GM19467 (cell line): Measurements from ENCODE around the gene ZNF462.
"Not testable (repeated sequence)": the region's sequence is repeated elsewhere in the genome, so short reads cannot be mapped to it uniquely, and the experiment has no call there.

Source experiments
- ATAC-seq: cut with Tn5 transposase; IDR thresholded peaks from one replicate; pipeline ENCODE4 v1.9.1; 2021; ENCODE audit warnings: mild to moderate bottlenecking, moderate library complexity; ENCODE audit not compliant: unreplicated experiment

The ZNF462 gene, protein sequence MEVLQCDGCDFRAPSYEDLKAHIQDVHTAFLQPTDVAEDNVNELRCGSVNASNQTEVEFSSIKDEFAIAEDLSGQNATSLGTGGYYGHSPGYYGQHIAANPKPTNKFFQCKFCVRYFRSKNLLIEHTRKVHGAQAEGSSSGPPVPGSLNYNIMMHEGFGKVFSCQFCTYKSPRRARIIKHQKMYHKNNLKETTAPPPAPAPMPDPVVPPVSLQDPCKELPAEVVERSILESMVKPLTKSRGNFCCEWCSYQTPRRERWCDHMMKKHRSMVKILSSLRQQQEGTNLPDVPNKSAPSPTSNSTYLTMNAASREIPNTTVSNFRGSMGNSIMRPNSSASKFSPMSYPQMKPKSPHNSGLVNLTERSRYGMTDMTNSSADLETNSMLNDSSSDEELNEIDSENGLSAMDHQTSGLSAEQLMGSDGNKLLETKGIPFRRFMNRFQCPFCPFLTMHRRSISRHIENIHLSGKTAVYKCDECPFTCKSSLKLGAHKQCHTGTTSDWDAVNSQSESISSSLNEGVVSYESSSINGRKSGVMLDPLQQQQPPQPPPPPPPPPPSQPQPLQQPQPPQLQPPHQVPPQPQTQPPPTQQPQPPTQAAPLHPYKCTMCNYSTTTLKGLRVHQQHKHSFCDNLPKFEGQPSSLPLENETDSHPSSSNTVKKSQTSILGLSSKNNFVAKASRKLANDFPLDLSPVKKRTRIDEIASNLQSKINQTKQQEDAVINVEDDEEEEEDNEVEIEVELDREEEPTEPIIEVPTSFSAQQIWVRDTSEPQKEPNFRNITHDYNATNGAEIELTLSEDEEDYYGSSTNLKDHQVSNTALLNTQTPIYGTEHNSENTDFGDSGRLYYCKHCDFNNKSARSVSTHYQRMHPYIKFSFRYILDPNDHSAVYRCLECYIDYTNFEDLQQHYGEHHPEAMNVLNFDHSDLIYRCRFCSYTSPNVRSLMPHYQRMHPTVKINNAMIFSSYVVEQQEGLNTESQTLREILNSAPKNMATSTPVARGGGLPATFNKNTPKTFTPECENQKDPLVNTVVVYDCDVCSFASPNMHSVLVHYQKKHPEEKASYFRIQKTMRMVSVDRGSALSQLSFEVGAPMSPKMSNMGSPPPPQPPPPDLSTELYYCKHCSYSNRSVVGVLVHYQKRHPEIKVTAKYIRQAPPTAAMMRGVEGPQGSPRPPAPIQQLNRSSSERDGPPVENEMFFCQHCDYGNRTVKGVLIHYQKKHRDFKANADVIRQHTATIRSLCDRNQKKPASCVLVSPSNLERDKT (N-terminal part only)

GRCh38 chr9:106862821-106863720, at the start of gene ZNF462:
Gene ZNF462 (plus strand): TSS chr9:106863166. CDS start chr9:106923384, 60,218 bp downstream.
- ATAC-seq, result no peak

- no peak for ATAC-seq
Observed at GRCh38 chr9:106816524-106816923, 46.4 kb upstream of the ZNF462 start.

GRCh38 chr9:106818034-106818433, 44.9 kb upstream of the ZNF462 start:
- no peak for ATAC-seq

DNA sequence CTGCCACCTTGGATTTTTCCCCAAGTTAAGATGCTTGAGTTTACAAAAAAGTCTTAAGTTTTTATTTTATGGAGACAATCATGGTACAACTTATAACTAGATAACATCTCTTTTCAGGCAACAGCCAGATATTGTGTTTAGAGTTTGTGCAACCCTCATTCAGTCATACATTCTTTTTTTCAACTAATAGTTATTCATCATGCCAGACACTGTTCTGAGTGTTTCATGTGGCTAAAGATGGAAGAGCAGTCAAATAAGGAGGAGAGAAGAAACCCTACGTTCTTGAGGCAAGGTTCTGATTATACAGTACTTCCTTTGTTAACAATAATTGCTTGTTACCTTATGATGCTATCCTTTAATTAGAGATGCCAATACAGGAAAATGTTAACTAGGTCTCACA, 42.1 kb upstream of the ZNF462 start:
- ATAC-seq, result no peak

DNA sequence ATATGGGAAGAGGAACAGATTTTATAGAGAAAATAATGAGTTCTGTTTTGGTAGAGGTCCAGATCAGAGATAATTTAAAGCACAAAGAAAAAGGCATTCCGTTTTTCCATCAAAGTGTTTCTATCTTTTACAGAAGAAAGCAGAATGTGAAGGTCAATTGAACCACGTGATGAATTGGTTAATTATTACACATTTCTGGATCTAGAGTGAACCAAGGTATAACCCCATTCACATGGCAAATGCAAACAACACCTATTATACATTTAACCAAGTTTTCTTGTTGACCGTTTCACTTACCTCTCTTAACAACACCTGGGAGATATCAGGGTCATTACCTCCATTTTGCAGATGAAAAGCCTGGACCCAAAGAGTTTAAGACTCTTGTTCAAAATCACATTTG, 34.9 kb upstream of the ZNF462 start:
- no peak for ATAC-seq

- no peak for ATAC-seq
Observed at GRCh38 chr9:106828965-106829364, 34.0 kb upstream of the ZNF462 start.

GRCh38 chr9:106829666-106830408, 33.1 kb upstream of the ZNF462 start:
- ATAC-seq, result no peak

DNA sequence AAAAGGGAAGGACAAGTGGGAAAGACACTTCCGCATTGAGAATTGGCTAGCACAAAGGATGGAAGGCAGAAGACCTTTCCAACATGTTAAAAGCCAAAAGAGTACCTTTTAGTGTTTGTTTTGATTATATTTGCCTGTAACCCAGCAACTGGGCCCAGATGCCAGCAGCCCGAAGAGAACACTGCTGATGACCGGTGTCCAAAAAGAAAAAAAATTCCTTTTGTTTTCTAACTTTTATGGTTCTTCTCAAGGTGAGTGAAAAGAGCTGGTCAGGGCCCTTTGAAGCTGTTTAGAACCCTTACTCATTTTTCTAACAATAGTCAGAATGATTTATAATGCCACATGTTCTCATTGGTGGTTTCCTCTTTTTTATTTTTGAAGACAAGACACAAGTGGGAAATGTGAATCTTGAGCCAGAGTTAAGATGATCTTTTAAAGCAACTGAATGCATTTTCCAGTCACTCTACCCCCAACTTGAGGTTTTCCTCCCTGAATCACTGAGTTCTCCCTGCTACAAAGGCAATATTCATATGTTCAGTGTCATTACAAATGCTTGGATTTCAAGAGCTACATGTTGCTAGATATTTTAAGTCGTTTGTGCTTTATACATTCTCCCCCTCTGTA, 32.3 kb upstream of the ZNF462 start:
- no peak for ATAC-seq

GRCh38 chr9:106834888-106835287, 28.1 kb upstream of the ZNF462 start:
- no peak for ATAC-seq

DNA sequence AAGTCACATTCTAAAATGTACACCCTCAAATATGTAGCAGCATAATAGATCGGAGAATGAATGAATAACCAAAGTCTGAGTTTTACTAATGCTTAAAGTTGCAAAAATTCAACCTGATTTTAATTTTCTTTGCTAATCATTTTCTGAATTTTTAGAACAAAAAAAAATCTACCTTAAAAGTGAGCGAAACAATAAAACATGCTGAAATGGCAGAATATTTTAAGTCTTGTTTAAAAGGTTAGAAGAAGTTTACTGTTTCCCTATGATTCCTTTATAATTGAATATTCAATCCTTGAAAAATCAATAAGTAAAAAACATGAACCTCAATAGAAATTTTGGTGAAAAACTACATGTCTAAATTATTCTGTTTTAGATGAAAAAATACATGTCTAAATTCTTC, 27.1 kb upstream of the ZNF462 start:
- ATAC-seq, result no peak

DNA sequence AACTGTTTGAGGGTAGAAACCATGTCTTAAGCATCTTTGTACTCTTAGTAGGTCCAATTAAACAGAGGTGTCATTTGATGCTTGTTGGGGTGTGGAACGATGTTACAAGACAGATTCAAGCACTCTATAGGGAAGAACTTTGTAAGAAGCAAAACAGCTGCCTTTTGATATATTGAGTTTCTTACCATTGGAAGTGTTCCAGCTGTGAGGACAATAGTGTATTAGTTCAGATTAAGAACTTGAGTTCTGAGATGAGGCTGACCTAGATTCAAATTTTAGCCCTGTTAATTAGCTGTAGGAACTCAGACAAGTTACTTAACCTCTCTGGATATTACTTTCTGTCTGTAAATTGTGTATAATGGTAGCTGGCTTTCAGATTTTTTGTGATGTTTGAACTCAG, 19.6 kb upstream of the ZNF462 start:
- ATAC-seq, result no peak

DNA sequence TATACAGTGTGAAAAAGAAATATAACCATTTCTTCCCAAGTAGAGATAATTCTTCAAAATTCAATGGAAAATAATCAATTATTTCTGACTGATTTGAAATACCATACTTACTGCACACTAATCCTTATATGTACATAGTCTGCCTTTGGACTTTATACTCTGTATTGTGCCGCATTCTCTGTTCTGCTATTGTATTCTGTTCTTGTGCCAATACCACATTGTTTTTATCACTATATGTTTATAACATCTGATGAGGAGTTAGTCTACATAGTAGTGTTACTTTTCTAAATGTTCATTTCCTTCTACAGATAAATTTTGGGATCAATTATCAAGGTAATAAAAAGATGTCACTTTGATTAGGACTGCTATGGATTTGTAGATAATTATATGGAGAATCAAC, 16.7 kb upstream of the ZNF462 start:
- ATAC-seq, result no peak

DNA sequence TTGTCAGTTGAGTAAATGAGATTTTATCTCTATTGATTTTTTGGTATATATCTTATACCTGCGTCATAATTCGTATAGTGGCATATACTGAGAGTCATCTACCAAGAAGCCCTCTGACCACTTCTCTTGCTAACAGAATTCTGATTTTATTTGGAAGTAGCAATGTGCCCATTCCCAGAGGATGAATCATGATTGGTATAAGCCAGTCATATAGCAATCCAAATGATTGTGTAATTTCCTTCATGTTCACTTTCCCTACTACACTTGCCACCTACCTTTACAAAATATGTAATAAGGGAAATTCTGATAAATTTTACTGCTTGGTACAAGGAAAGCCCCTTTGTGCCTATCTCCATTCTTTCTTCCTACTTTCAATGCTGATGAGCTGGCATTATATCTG, 16.1 kb upstream of the ZNF462 start:
- ATAC-seq, result no peak

GRCh38 chr9:106851640-106852039, 11.3 kb upstream of the ZNF462 start:
- ATAC-seq, result not testable (repeated sequence)

DNA sequence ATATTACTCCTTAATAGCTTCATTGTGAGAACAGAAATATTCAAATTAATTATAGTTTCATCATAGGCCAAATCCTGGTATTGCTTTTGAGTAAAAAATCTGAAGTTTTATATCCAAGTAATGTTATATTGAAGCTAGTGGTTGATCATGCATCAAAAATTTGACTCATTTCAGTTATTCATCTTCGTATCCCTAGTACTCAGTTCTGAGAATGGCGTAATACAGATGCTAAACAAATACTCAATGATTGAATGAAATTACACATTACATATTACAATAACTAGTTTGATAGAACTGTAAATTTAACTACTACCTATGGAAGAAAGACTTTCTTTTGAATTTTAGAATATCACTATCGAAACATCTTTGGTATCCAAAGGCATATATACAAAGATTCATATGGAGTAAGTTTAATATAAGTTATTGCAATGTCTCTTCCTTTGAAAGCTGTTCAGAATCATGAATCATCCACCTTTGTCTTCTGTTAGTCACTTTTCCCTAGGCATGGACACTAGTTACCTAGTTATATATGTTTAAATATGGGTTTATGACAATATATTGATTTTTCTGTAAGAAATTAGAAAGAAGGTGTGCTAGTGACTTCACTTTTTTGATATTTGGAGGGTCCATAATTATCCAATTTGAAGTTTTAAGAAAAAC, 5.0 kb upstream of the ZNF462 start:
- no peak for ATAC-seq

DNA sequence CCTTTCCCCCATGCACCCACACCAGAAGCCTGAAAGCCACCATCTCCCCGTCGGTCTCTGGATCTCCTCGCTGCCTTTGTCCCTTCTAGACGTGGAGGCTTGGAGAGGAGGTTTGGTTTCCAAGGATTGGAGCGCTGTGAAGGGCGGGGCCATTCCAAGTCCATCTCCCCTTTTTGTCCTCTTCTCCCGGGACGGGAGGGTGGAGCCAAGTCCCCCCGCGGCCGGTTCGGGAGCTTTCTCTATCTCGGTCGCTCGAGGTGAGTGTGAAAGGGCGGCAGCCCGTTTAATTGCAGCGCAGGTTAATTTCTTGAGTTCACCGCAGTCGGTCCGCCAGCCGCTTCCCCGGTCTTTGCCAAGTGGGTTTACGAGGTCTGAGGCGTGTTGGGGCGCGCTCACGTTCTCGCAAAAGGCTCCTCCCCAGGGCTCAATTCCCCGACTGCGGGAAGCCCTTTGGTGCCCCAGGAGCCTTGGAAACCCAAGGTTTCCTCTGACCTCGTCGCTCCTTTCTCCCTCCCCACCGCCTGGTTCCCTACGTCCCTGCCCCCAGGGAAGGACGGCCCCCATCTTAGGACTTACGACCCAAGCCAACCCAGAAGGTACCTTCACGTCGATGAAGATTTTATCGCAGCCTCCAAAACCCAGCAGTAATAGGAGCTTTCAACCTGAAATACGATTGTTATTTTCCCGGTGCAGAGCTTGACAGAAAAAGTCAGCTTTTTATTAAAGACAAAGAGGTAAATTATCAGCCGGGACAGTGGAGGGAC, 2.8 kb upstream of the ZNF462 start:
- ATAC-seq, result no peak

DNA sequence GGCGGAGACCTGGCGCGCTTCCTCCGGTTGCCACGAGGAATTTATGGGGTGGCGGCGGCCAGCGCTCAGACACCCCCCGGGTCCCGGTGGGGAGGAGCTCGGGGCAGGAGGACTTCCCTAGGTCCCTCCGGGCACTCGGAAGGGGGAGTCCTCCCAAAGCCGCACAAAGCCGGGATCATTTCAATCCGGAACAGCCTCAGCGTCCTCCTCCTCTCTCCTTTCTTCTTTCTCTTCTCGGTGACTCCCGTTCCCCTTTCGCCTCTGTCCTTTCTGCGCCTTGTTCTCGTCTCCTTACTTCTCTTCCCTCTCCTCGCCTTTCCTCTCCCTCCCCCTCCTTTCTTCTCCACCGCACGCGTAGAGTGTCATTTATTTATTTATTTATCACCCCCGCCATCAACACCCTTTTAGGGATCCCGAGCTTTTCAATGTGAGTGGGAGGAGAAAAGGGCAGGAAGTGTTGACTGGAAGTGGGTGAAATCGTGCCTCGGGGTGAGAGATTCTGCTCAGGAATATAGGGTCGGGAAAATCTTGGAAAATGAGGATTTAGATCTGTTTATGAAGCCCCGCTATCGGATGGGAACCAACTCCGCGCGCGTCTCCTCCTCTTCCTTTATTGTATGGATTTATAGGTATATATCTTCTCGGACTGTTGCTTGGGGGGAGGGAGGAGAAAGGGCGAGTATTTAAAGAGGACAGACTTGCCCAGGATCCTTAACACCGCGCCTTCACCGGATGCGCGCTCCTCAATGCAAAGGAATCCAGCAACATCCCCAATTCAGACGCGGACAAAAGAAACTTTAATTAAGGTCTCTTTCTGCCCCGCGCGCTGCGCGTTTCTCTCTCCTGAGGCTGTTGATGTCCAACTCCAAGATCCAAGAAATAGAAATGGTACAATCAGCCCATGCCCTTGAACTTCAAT, 2.0 kb upstream of the ZNF462 start:
- no peak for ATAC-seq
